HEK293 (cell line): Measurements from ENCODE around the gene TEAD1.

Source experiments
- GLI4 ChIP-seq: fragments of 450-650 bp; formaldehyde crosslinking; IDR thresholded peaks from 2 replicates; pipeline ENCODE4 v1.5.1; 2016; ENCODE audit warnings: missing biosample characterization, missing genetic modification characterization
- GLIS2 ChIP-seq: fragments of 450-650 bp; formaldehyde crosslinking; IDR thresholded peaks from 2 replicates; pipeline ENCODE4 v1.5.1; 2016; ENCODE audit warnings: missing biosample characterization, missing genetic modification characterization
- KLF8 ChIP-seq: fragments of 450-650 bp; formaldehyde crosslinking; IDR thresholded peaks from 2 replicates; pipeline ENCODE4 v1.5.1; 2016; ENCODE audit warnings: missing biosample characterization, missing genetic modification characterization
- MYNN ChIP-seq: fragments of 450-650 bp; formaldehyde crosslinking; IDR thresholded peaks from 2 replicates; pipeline ENCODE4 v1.5.1; 2016; ENCODE audit warnings: missing biosample characterization, missing genetic modification characterization, borderline replicate concordance
- PRDM1 ChIP-seq: fragments of 450-650 bp; formaldehyde crosslinking; IDR thresholded peaks from 2 replicates; pipeline ENCODE4; 2016; ENCODE audit warnings: missing biosample characterization, missing genetic modification characterization
- SP7 ChIP-seq: fragments of 450-650 bp; formaldehyde crosslinking; IDR thresholded peaks from 2 replicates; pipeline ENCODE4 v1.5.1; 2016; ENCODE audit warnings: missing biosample characterization, missing genetic modification characterization
- TRIM28 ChIP-seq: IDR thresholded peaks from 2 replicates; pipeline ENCODE4 v1.6.1; 2011; ENCODE audit warnings: low read length, control low read depth, borderline replicate concordance
- YY2 ChIP-seq: fragments of 450-650 bp; formaldehyde crosslinking; IDR thresholded peaks from 2 replicates; pipeline ENCODE4 v1.5.1; 2016; ENCODE audit warnings: missing biosample characterization, missing genetic modification characterization
- ZFP69B ChIP-seq: fragments of 450-650 bp; formaldehyde crosslinking; IDR thresholded peaks from 2 replicates; pipeline ENCODE4 v1.5.1; 2016; ENCODE audit warnings: missing biosample characterization, missing genetic modification characterization
- ZNF138 ChIP-seq: fragments of 450-650 bp; formaldehyde crosslinking; IDR thresholded peaks from 2 replicates; pipeline ENCODE4 v1.5.1; 2016; ENCODE audit warnings: missing biosample characterization, missing genetic modification characterization, borderline replicate concordance
- ZNF157 ChIP-seq: fragments of 450-650 bp; formaldehyde crosslinking; IDR thresholded peaks from 2 replicates; pipeline ENCODE4 v1.5.1; 2016; ENCODE audit warnings: missing biosample characterization, missing genetic modification characterization
- ZNF184 ChIP-seq: fragments of 450-650 bp; IDR thresholded peaks from 2 replicates; pipeline ENCODE4 v1.5.1; 2018; ENCODE audit warnings: missing biosample characterization, mild to moderate bottlenecking, missing genetic modification characterization
- ZNF211 ChIP-seq: fragments of 450-650 bp; formaldehyde crosslinking; IDR thresholded peaks from 2 replicates; pipeline ENCODE4 v1.5.1; 2016; ENCODE audit warnings: low read depth, missing biosample characterization, missing genetic modification characterization
- ZNF341 ChIP-seq: fragments of 450-650 bp; formaldehyde crosslinking; IDR thresholded peaks from 2 replicates; pipeline ENCODE4; 2016; ENCODE audit warnings: low read depth, missing biosample characterization, missing genetic modification characterization
- ZNF530 ChIP-seq: fragments of 450-650 bp; formaldehyde crosslinking; IDR thresholded peaks from 2 replicates; pipeline ENCODE4 v1.5.1; 2016; ENCODE audit warnings: low read depth, missing biosample characterization, missing genetic modification characterization
- ZNF544 ChIP-seq: fragments of 450-650 bp; formaldehyde crosslinking; IDR thresholded peaks from 2 replicates; pipeline ENCODE4 v1.5.0; 2017; ENCODE audit warnings: missing biosample characterization, missing genetic modification characterization
- ZNF555 ChIP-seq: fragments of 450-650 bp; formaldehyde crosslinking; conservative IDR thresholded peaks from 2 replicates; pipeline ENCODE4 v1.5.1; 2017; ENCODE audit warnings: missing biosample characterization, mild to moderate bottlenecking, missing genetic modification characterization, inconsistent platforms
- ZNF571 ChIP-seq: fragments of 450-650 bp; formaldehyde crosslinking; IDR thresholded peaks from 2 replicates; pipeline ENCODE4 v1.5.0; 2017; ENCODE audit warnings: missing biosample characterization, missing genetic modification characterization
- ZNF596 ChIP-seq: fragments of 450-650 bp; IDR thresholded peaks from 2 replicates; pipeline ENCODE4 v1.5.0; 2018; ENCODE audit warnings: missing biosample characterization, mild to moderate bottlenecking, missing genetic modification characterization, moderate library complexity
- ZNF623 ChIP-seq: fragments of 450-650 bp; formaldehyde crosslinking; IDR thresholded peaks from 2 replicates; pipeline ENCODE4 v1.5.1; 2016; ENCODE audit warnings: missing biosample characterization, missing genetic modification characterization
- ZNF639 ChIP-seq: fragments of 450-650 bp; formaldehyde crosslinking; IDR thresholded peaks from 2 replicates; pipeline ENCODE4 v1.5.1; 2016; ENCODE audit warnings: missing biosample characterization, missing genetic modification characterization
- ZNF677 ChIP-seq: fragments of 450-650 bp; IDR thresholded peaks from 2 replicates; pipeline ENCODE4 v1.5.0; 2018; ENCODE audit warnings: missing biosample characterization, mild to moderate bottlenecking, missing genetic modification characterization, moderate library complexity
- ZNF768 ChIP-seq: fragments of 450-650 bp; formaldehyde crosslinking; IDR thresholded peaks from 2 replicates; pipeline ENCODE4 v1.5.1; 2018; ENCODE audit warnings: missing biosample characterization, mild to moderate bottlenecking, missing genetic modification characterization
- ZNF792 ChIP-seq: fragments of 450-650 bp; formaldehyde crosslinking; IDR thresholded peaks from 2 replicates; pipeline ENCODE4 v1.5.1; 2016; ENCODE audit warnings: missing biosample characterization, missing genetic modification characterization
- ZSCAN23 ChIP-seq: fragments of 450-650 bp; formaldehyde crosslinking; IDR thresholded peaks from 2 replicates; pipeline ENCODE4 v1.5.1; 2016; ENCODE audit warnings: missing biosample characterization, missing genetic modification characterization
- TF ChIP-seq, protein P1 (sequence below): fragments of 450-650 bp; formaldehyde crosslinking; IDR thresholded peaks from 2 replicates; pipeline ENCODE4 v1.5.1; 2016; ENCODE audit warnings: missing biosample characterization, missing genetic modification characterization
- TF ChIP-seq, protein P2 (sequence below): fragments of 450-650 bp; formaldehyde crosslinking; IDR thresholded peaks from 2 replicates; pipeline ENCODE4 v1.5.1; 2016; ENCODE audit warnings: missing biosample characterization, missing genetic modification characterization
- TF ChIP-seq, protein P3 (sequence below): fragments of 450-650 bp; formaldehyde crosslinking; conservative IDR thresholded peaks from 2 replicates; pipeline ENCODE4 v1.5.1; 2016; ENCODE audit warnings: low read depth, missing biosample characterization, missing genetic modification characterization
- TF ChIP-seq, protein P4 (sequence below): fragments of 450-650 bp; formaldehyde crosslinking; IDR thresholded peaks from 2 replicates; pipeline ENCODE4 v1.5.1; 2016; ENCODE audit warnings: missing biosample characterization, missing genetic modification characterization

Gene TEAD1

DNA sequence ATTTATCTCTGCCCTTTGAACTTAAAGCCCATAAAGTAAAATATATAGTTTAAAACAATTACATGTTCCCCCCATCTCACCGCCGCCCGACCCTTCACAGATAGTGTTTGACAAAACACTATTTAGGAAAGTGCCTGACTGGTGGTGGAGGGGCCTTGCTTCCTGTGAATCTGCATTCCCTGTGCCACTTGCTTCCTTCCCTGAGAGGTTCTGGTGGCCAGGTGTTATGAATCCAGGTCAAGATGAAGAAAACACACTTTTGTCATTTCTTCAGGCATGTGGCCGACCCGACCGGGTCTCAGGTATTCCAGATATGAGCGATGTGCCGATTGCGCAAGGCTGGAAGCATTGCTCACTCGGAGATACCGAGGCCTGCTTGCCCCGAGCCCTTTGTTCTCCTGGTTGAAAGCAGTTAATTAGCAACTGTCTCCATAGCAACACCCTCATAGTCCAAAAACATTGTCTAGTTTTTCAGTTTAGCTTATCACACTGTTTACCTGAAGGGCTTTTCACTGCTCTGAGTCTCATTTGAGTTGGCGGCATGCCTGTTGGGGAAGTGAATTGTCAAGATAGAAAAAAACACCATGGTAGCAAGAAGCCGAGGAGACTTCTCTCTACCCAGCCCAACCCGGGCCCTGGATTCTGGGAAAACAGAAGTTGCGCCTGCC lies 128.3 kb downstream of the TEAD1 start (continued):
- TF ChIP-seq ZNF211 (tag by site-specific recombination) = no peak
- TF ChIP-seq ZFP69B = no peak
- TF ChIP-seq SP7 (tag by site-specific recombination) = 0 out of 2 replicates have a peak, but pooled peaks have one; percentile 27
- peak; percentile 61 for TF ChIP-seq PRDM1
- no peak for TF ChIP-seq ZNF623
- TF ChIP-seq ZNF639 (tag by site-specific recombination) = no peak
- no peak for TF ChIP-seq ZNF544
- TF ChIP-seq GLI4 (tag by site-specific recombination) = no peak
- TF ChIP-seq ZNF184 (tag by site-specific recombination) = no peak
- TF ChIP-seq ZNF530 = no peak
- TF ChIP-seq, protein P1, sequence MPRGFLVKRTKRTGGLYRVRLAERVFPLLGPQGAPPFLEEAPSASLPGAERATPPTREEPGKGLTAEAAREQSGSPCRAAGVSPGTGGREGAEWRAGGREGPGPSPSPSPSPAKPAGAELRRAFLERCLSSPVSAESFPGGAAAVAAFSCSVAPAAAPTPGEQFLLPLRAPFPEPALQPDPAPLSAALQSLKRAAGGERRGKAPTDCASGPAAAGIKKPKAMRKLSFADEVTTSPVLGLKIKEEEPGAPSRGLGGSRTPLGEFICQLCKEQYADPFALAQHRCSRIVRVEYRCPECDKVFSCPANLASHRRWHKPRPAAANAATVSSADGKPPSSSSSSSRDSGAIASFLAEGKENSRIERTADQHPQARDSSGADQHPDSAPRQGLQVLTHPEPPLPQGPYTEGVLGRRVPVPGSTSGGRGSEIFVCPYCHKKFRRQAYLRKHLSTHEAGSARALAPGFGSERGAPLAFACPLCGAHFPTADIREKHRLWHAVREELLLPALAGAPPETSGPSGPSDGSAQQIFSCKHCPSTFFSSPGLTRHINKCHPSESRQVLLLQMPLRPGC (tag by site-specific recombination) = no peak
- TF ChIP-seq ZNF138 = no peak
- TF ChIP-seq ZNF555 (tag by site-specific recombination) = no peak
- no peak for TF ChIP-seq ZNF677 (tag by site-specific recombination)
- TF ChIP-seq, protein P2, sequence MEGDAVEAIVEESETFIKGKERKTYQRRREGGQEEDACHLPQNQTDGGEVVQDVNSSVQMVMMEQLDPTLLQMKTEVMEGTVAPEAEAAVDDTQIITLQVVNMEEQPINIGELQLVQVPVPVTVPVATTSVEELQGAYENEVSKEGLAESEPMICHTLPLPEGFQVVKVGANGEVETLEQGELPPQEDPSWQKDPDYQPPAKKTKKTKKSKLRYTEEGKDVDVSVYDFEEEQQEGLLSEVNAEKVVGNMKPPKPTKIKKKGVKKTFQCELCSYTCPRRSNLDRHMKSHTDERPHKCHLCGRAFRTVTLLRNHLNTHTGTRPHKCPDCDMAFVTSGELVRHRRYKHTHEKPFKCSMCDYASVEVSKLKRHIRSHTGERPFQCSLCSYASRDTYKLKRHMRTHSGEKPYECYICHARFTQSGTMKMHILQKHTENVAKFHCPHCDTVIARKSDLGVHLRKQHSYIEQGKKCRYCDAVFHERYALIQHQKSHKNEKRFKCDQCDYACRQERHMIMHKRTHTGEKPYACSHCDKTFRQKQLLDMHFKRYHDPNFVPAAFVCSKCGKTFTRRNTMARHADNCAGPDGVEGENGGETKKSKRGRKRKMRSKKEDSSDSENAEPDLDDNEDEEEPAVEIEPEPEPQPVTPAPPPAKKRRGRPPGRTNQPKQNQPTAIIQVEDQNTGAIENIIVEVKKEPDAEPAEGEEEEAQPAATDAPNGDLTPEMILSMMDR (tag by site-specific recombination) = no peak
- no peak for TF ChIP-seq GLIS2 (tag by site-specific recombination)
- TF ChIP-seq ZNF596 = no peak
- TF ChIP-seq KLF8 (tag by site-specific recombination) = no peak
- no peak for TF ChIP-seq ZSCAN23 (tag by site-specific recombination)
- TF ChIP-seq MYNN (tag by site-specific recombination) = peak; percentile 90
- TF ChIP-seq ZNF157 (tag by site-specific recombination) = no peak
- TF ChIP-seq ZNF768 (tag by site-specific recombination) = no peak
- TF ChIP-seq ZNF341 (tag by site-specific recombination) = no peak
- TF ChIP-seq, protein P3, sequence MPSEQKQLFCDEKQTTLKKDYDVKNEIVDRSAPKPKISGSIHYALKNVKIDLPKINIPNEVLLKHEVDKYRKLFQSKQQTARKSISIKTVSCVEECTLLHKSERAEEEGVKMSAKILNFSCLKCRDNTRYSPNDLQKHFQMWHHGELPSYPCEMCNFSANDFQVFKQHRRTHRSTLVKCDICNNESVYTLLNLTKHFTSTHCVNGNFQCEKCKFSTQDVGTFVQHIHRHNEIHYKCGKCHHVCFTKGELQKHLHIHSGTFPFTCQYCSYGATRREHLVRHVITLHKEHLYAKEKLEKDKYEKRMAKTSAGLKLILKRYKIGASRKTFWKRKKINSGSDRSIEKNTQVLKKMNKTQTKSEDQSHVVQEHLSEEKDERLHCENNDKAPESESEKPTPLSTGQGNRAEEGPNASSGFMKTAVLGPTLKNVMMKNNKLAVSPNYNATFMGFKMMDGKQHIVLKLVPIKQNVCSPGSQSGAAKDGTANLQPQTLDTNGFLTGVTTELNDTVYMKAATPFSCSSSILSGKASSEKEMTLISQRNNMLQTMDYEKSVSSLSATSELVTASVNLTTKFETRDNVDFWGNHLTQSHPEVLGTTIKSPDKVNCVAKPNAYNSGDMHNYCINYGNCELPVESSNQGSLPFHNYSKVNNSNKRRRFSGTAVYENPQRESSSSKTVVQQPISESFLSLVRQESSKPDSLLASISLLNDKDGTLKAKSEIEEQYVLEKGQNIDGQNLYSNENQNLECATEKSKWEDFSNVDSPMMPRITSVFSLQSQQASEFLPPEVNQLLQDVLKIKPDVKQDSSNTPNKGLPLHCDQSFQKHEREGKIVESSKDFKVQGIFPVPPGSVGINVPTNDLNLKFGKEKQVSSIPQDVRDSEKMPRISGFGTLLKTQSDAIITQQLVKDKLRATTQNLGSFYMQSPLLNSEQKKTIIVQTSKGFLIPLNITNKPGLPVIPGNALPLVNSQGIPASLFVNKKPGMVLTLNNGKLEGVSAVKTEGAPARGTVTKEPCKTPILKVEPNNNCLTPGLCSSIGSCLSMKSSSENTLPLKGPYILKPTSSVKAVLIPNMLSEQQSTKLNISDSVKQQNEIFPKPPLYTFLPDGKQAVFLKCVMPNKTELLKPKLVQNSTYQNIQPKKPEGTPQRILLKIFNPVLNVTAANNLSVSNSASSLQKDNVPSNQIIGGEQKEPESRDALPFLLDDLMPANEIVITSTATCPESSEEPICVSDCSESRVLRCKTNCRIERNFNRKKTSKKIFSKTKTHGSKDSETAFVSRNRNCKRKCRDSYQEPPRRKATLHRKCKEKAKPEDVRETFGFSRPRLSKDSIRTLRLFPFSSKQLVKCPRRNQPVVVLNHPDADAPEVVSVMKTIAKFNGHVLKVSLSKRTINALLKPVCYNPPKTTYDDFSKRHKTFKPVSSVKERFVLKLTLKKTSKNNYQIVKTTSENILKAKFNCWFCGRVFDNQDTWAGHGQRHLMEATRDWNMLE (tag by site-specific recombination) = no peak
- no peak for TF ChIP-seq ZNF571 (tag by site-specific recombination)
- TF ChIP-seq YY2 (tag by site-specific recombination) = no peak
- TF ChIP-seq, protein P4, sequence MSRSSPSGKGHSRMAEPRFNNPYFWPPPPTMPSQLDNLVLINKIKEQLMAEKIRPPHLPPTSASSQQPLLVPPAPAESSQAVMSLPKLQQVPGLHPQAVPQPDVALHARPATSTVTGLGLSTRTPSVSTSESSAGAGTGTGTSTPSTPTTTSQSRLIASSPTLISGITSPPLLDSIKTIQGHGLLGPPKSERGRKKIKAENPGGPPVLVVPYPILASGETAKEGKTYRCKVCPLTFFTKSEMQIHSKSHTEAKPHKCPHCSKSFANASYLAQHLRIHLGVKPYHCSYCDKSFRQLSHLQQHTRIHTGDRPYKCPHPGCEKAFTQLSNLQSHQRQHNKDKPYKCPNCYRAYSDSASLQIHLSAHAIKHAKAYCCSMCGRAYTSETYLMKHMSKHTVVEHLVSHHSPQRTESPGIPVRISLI (tag by site-specific recombination) = peak; percentile 61; the same call in 1 of the 2 replicates
- TF ChIP-seq TRIM28 = peak; percentile 81; the same call in 1 of the 2 replicates
- no peak for TF ChIP-seq ZNF792 (tag by site-specific recombination)
